Liver (tissue), 9 donors: ENCODE measurements around the gene FUCA1. TPM values are rescaled to one million over a fixed set of nuclear protein-coding genes. Genes with fewer than 3 reads are reported as not detected.

ENCODE experiments used
- DNase-seq: peaks from one replicate; pipeline ENCODE4 v3.0.0-alpha.2; 2017; ENCODE audit warnings: low spot score
- H3K27ac ChIP-seq, 2 donors: one replicate each; pipeline ENCODE4 v1.7.0; 2013; ENCODE audit warnings: inconsistent platforms in 2 of 2, low read length in 2 of 2, control low read depth in 1 of 2, low read depth in 1 of 2, mild to moderate bottlenecking in 1 of 2
- H3K27me3 ChIP-seq, 4 donors: one replicate each; pipeline versions ENCODE4 v1.6.1 to v1.7.0; 2013; ENCODE audit warnings: low read length in 3 of 4, inconsistent platforms in 1 of 4, mild to moderate bottlenecking in 1 of 4, moderate library complexity in 1 of 4; ENCODE audit not compliant: control insufficient read depth in 4 of 4, insufficient read depth in 4 of 4
- H3K36me3 ChIP-seq, 4 donors: one replicate each; pipeline versions ENCODE4 v1.6.1 to v1.7.0; 2013; ENCODE audit warnings: low read length in 3 of 4, mild to moderate bottlenecking in 3 of 4, low read depth in 1 of 4, moderate library complexity in 1 of 4; ENCODE audit not compliant: control insufficient read depth in 4 of 4, insufficient read depth in 3 of 4
- H3K4me1 ChIP-seq, 4 donors: one replicate each; pipeline versions ENCODE4 v1.6.1 to v1.7.0; 2013; ENCODE audit warnings: low read length in 3 of 4, mild to moderate bottlenecking in 3 of 4, moderate library complexity in 1 of 4; ENCODE audit not compliant: control insufficient read depth in 4 of 4, insufficient read depth in 4 of 4
- H3K4me3 ChIP-seq, 3 donors: one replicate each; pipeline versions ENCODE4 v1.6.1 to v1.7.0; 2013; ENCODE audit warnings: low read length in 3 of 3, control low read depth in 1 of 3, low read depth in 1 of 3, mild to moderate bottlenecking in 1 of 3
- H3K9ac ChIP-seq, 2 donors: one replicate each; pipeline ENCODE4 v1.7.0; 2013; ENCODE audit warnings: low read length in 2 of 2, mild to moderate bottlenecking in 2 of 2, moderate library complexity in 2 of 2, control low read depth in 1 of 2, low read depth in 1 of 2
- H3K9me3 ChIP-seq, 4 donors: one replicate each; pipeline versions ENCODE4 v1.6.1 to v1.7.0; 2013; ENCODE audit warnings: low read length in 3 of 4; ENCODE audit not compliant: control insufficient read depth in 4 of 4
- CTCF ChIP-seq: fragments of 150-350 bp; IDR thresholded peaks from 2 replicates; pipeline ENCODE4 v1.5.1; 2017; ENCODE audit warnings: improper control_type of control experiment, low read depth, low read length; ENCODE audit not compliant: missing input control
- EGR1 ChIP-seq, 2 donors: IDR thresholded peaks; 2 replicates each; pipeline ENCODE4 v1.6.1; 2016 to 2018; ENCODE audit warnings: antibody characterized with exemption in 2 of 2, low read depth in 2 of 2
- FOXA1 ChIP-seq: IDR thresholded peaks from 2 replicates; pipeline ENCODE4 v1.6.1; 2016; ENCODE audit warnings: antibody characterized with exemption
- FOXA2 ChIP-seq: IDR thresholded peaks from 2 replicates; pipeline ENCODE4 v1.6.1; 2016; ENCODE audit warnings: antibody characterized with exemption
- GABPA ChIP-seq, 2 donors: IDR thresholded peaks in 1 of 2; conservative IDR thresholded peaks in 1 of 2; 2 replicates each; pipeline ENCODE4 v1.6.1; 2016; ENCODE audit warnings: antibody characterized with exemption in 2 of 2, mild to moderate bottlenecking in 1 of 2, moderate library complexity in 1 of 2
- HNF4A ChIP-seq, 2 donors: conservative IDR thresholded peaks; 2 replicates each; pipeline ENCODE4 v1.6.1; 2016; ENCODE audit warnings: antibody characterized with exemption in 2 of 2, mild to moderate bottlenecking in 2 of 2
- HNF4G ChIP-seq: IDR thresholded peaks from 2 replicates; pipeline ENCODE4 v1.6.1; 2016; ENCODE audit warnings: antibody characterized with exemption
- JUND ChIP-seq, 2 donors: IDR thresholded peaks; 2 replicates each; pipeline ENCODE4 v1.6.1; 2016; ENCODE audit warnings: antibody characterized with exemption in 2 of 2
- NR2F2 ChIP-seq: IDR thresholded peaks from 2 replicates; pipeline ENCODE4 v1.6.1; 2016; ENCODE audit warnings: antibody characterized with exemption
- RAD21 ChIP-seq, 2 donors: IDR thresholded peaks; 2 replicates each; pipeline ENCODE4 v1.6.1; 2016; ENCODE audit warnings: antibody characterized with exemption in 2 of 2, mild to moderate bottlenecking in 2 of 2
- REST ChIP-seq: IDR thresholded peaks from 2 replicates; pipeline ENCODE4 v1.6.1; 2016; ENCODE audit warnings: antibody characterized with exemption, mild to moderate bottlenecking
- RXRA ChIP-seq, 2 donors: IDR thresholded peaks; 2 replicates each; pipeline ENCODE4 v1.6.1; 2017 to 2018; ENCODE audit warnings: antibody characterized with exemption in 2 of 2, mild to moderate bottlenecking in 1 of 2
- SP1 ChIP-seq: IDR thresholded peaks from 2 replicates; pipeline ENCODE4 v1.6.1; 2018; ENCODE audit warnings: antibody characterized with exemption, mild to moderate bottlenecking
- TAF1 ChIP-seq: conservative IDR thresholded peaks from 2 replicates; pipeline ENCODE4 v1.6.1; 2016; ENCODE audit warnings: antibody characterized with exemption, mild to moderate bottlenecking
- YY1 ChIP-seq: IDR thresholded peaks from 2 replicates; pipeline ENCODE4 v1.6.1; 2016; ENCODE audit warnings: antibody characterized with exemption, mild to moderate bottlenecking
- WGBS: extraction: QIAGEN DNeasy Blood & Tissue Kit; methylation state at CpG from one replicate; pipeline ENCODE4 v1.1.7; 2013; 5-methylcytosine and 5-hydroxymethylcytosine counted together
- polyA plus RNA-seq, 2 donors: library from polyadenylated mRNA; stranded (reverse) in 1 of 2; unstranded in 1 of 2; fragments of 200-250 nt in 1 of 2; fragments of >200 nt in 1 of 2; fragmentation: Nextera tagmentation in 1 of 2; extraction: Ambion mirVana in 1 of 2; gene quantifications; one replicate each; pipeline versions ENCODE4 v1.2.1 to v1.2.3, GENCODE V29; 2013 to 2015
- total RNA-seq, 2 donors: library from RNA; depleted of rRNA; stranded (reverse); fragments of >200 nt; gene quantifications; one replicate each; pipeline ENCODE4 v1.2.3, GENCODE V29; 2014
- TF ChIP-seq, protein P1 (sequence below): IDR thresholded peaks from 2 replicates; pipeline ENCODE4 v1.6.1; 2016; ENCODE audit warnings: antibody characterized with exemption
- TF ChIP-seq, protein P2 (sequence below): IDR thresholded peaks from 2 replicates; pipeline ENCODE4 v1.6.1; 2016; ENCODE audit warnings: antibody characterized with exemption
- TF ChIP-seq, protein P3 (sequence below): IDR thresholded peaks from 2 replicates; pipeline ENCODE4 v1.6.1; 2016; ENCODE audit warnings: antibody characterized with exemption
- donor health status: healthy.
- donor health status: healthy.
- donor health status: healthy.
- donor health status: healthy.
- donor health status: healthy.

The FUCA1 gene
- total and polyA plus RNA-seq, 4 donors: 33.8 to 58.0 (median 44.7) TPM

GRCh38 chr1:23800400-23801337 lies 67.4 kb downstream of the FUCA1 start, which contains the start of gene GALE:
TSS of gene GALE (minus strand) at chr1:23800754. CDS start at chr1:23799007, 1,747 bp downstream.
- Histone ChIP-seq H3K9me3 (no peaks in the 10 kb centered on the region), H3K27me3 (no peaks in the 10 kb centered on the region), H3K9ac (peak within 1 kb of the TSS; percentile 62 to 96), H3K36me3 (peaks cover 5 to 29% (median 8%) of the 10 kb centered on the region in 4 donors), H3K4me1 (peaks cover 12 to 50% (median 45%) of the 10 kb centered on the region in 4 donors), H3K4me3 (peak within 1 kb of the TSS; percentile 80 to 91 (median 80)), H3K27ac (peak within 1 kb of the TSS; percentile 99 to 100)
- TF ChIP-seq TAF1 (no peak), RXRA (IDR thresholded peaks at IDR 0.05) (peak; percentile 49 to 59), FOXA2 (no peak), CTCF (no peak), GABPA (IDR thresholded peaks at IDR 0.05 in 1 of 2, conservative IDR thresholded peaks at IDR 0.05 in 1 of 2) (peak in 1 of 2 donors; percentile 88), NR2F2 (peak; percentile 32), SP1 (peak; percentile 68), JUND (IDR thresholded peaks at IDR 0.05) (peak in 1 of 2 donors; percentile 11), EGR1 (IDR thresholded peaks at IDR 0.05; ENCODE audit: low read depth in 2 of 2) (peak; percentile 63 to 86), HNF4A (conservative IDR thresholded peaks at IDR 0.05) (peak; percentile 24 to 47), HNF4G (no peak), RAD21 (IDR thresholded peaks at IDR 0.05) (peak in 1 of 2 donors; percentile 27), YY1 (peak; percentile 82), REST (peak; percentile 40), FOXA1 (no peak)
- TF ChIP-seq, protein P1, sequence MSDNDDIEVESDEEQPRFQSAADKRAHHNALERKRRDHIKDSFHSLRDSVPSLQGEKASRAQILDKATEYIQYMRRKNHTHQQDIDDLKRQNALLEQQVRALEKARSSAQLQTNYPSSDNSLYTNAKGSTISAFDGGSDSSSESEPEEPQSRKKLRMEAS: peak; percentile 71
- TF ChIP-seq, protein P2, sequence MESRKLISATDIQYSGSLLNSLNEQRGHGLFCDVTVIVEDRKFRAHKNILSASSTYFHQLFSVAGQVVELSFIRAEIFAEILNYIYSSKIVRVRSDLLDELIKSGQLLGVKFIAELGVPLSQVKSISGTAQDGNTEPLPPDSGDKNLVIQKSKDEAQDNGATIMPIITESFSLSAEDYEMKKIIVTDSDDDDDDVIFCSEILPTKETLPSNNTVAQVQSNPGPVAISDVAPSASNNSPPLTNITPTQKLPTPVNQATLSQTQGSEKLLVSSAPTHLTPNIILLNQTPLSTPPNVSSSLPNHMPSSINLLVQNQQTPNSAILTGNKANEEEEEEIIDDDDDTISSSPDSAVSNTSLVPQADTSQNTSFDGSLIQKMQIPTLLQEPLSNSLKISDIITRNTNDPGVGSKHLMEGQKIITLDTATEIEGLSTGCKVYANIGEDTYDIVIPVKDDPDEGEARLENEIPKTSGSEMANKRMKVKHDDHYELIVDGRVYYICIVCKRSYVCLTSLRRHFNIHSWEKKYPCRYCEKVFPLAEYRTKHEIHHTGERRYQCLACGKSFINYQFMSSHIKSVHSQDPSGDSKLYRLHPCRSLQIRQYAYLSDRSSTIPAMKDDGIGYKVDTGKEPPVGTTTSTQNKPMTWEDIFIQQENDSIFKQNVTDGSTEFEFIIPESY: peak; percentile 81
- TF ChIP-seq, protein P3, sequence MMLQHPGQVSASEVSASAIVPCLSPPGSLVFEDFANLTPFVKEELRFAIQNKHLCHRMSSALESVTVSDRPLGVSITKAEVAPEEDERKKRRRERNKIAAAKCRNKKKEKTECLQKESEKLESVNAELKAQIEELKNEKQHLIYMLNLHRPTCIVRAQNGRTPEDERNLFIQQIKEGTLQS: no peak
- DNase-seq: peak; percentile 99
- WGBS: under 1% methylated on average over 82 of the region's 82 CpGs
